K562 (cell line): ENCODE measurements around the gene REEP2. TPM values are rescaled to one million over a fixed set of nuclear protein-coding genes. Genes with fewer than 3 reads are reported as not detected.
A peak's percentile ranks its signal among the peaks of the same experiment; 100 is the strongest.

Source experiments
- BCLAF1 ChIP-seq, 2 experiments: fragments of 450-650 bp in 1 of 2; IDR thresholded peaks; 2 replicates each; pipeline ENCODE4 v1.6.1; 2011 to 2017; ENCODE audit warnings: low read depth in 2 of 2, antibody characterized with exemption in 1 of 2, borderline replicate concordance in 1 of 2, low read length in 1 of 2, mild to moderate bottlenecking in 1 of 2, mixed read lengths in 1 of 2; ENCODE audit not compliant: control insufficient read depth in 1 of 2
- FOXO4 ChIP-seq: fragments of 450-650 bp; formaldehyde crosslinking; IDR thresholded peaks from 2 replicates; pipeline ENCODE4 v1.4.0; 2020; ENCODE audit warnings: mild to moderate bottlenecking, moderate library complexity
- HNRNPL ChIP-seq: fragments of 200-400 bp; formaldehyde crosslinking; IDR thresholded peaks from 2 replicates; pipeline ENCODE4 v1.6.1; 2017; ENCODE audit warnings: low read depth, mild to moderate bottlenecking, low read length
- RBM17 ChIP-seq: fragments of 200-400 bp; formaldehyde crosslinking; IDR thresholded peaks from 2 replicates; pipeline ENCODE4 v1.6.1; 2017; ENCODE audit warnings: low read depth, mild to moderate bottlenecking, low read length, borderline replicate concordance
- RREB1 ChIP-seq: fragments of 250-450 bp; sonication (Bioruptor Pico); IDR thresholded peaks from 2 replicates; pipeline ENCODE4 v1.4.0; 2020
- SREBF1 ChIP-seq: fragments of 150-350 bp; IDR thresholded peaks from 2 replicates; pipeline ENCODE4 v1.6.1; 2014; ENCODE audit warnings: antibody characterized with exemption, low read depth, low read length, borderline replicate concordance
- TAF1 ChIP-seq: IDR thresholded peaks from 2 replicates; pipeline ENCODE4 v1.6.1; 2011; ENCODE audit warnings: mild to moderate bottlenecking, low read length, moderate library complexity; ENCODE audit not compliant: insufficient read depth, control insufficient read depth, severe bottlenecking; ENCODE audit errors: extremely low read depth
- TCF15 ChIP-seq: fragments of 250-450 bp; sonication (Bioruptor Pico); IDR thresholded peaks from 2 replicates; pipeline ENCODE4 v1.8.0; 2022; ENCODE audit warnings: moderate library complexity, mild to moderate bottlenecking, inconsistent platforms
- VEZF1 ChIP-seq: fragments of 200-800 bp; sonication (Bioruptor generic); IDR thresholded peaks from 2 replicates; pipeline ENCODE4 v1.6.1; 2017; ENCODE audit warnings: missing genetic modification characterization, missing compliant biosample characterization
- ZNF217 ChIP-seq: sonication (generic); formaldehyde crosslinking; IDR thresholded peaks from 2 replicates; pipeline ENCODE4 v1.8.0; 2022; ENCODE audit warnings: mild to moderate bottlenecking, missing genetic modification reagents
- ZNF445 ChIP-seq: fragments of 250-450 bp; sonication (Bioruptor Pico); IDR thresholded peaks from 2 replicates; pipeline ENCODE4 v1.4.0; 2020; ENCODE audit warnings: low read depth, mild to moderate bottlenecking, moderate library complexity
- ZNF696 ChIP-seq: fragments of 250-450 bp; sonication (Bioruptor Pico); conservative IDR thresholded peaks from 2 replicates; pipeline ENCODE4 v1.4.0; 2020; ENCODE audit warnings: mild to moderate bottlenecking, moderate library complexity
- ZNF830 ChIP-seq: fragments of 250-450 bp; sonication (Bioruptor Pico); IDR thresholded peaks from 2 replicates; pipeline ENCODE4 v1.5.0; 2021; ENCODE audit warnings: mild to moderate bottlenecking
- polyA plus RNA-seq, 8 experiments: library from polyadenylated mRNA; depleted of rRNA in 4 of 8; stranded (reverse) in 5 of 8; unstranded in 3 of 8; fragments of >200 nt; fragmentation: Nextera tagmentation in 2 of 8; fragmentation: Illumina TruSeq in 1 of 8; extraction: Ambion mirVana in 2 of 8; extraction: Trizol in 1 of 8; gene quantifications; 2 replicates each; pipeline versions ENCODE4 v1.2.1 to v1.2.3, GENCODE V29; 2011 to 2014; ENCODE audit warnings: inconsistent platforms in 1 of 8, missing spikeins in 1 of 8
- total RNA-seq, 7 experiments: library from RNA; depleted of rRNA in 6 of 7; stranded (reverse); fragments of >200 nt in 6 of 7; fragmentation: Illumina TruSeq in 2 of 7; extraction: Trizol in 2 of 7; gene quantifications; 2 replicates each; pipeline versions ENCODE4 v1.2.1 to v1.2.3, GENCODE V29; 2011 to 2021; ENCODE audit warnings: low replicate concordance in 1 of 7

REEP2 gene
- total and polyA plus RNA-seq, 9 of the 15 experiments (the other 6 are each of a cell fraction or from before 2014, with no cell fraction given), result 0.03 to 1.1 (median 0.12) TPM; not detected in 1

- peak in 1 of 2 experiments; percentile 98; a peak in 2 of 4 replicates for TF ChIP-seq BCLAF1 (IDR thresholded peaks at IDR 0.05; ENCODE audit: borderline replicate concordance in 1 of 2, control insufficient read depth in 1 of 2, low read depth in 2 of 2, low read length in 1 of 2)
- no peak for TF ChIP-seq ZNF696 (CRISPR knock-in tag)
- TF ChIP-seq RREB1, result no peak; the same call in 1 of the 2 replicates
- TF ChIP-seq ZNF445, result no peak
- TF ChIP-seq HNRNPL, result peak; percentile 100
- TF ChIP-seq VEZF1 (CRISPR knock-in tag), result peak; percentile 78
- no peak for TF ChIP-seq FOXO4 (CRISPR knock-in tag)
- TF ChIP-seq ZNF830 (CRISPR knock-in tag), result no peak
- TF ChIP-seq SREBF1, result no peak
- no peak for TF ChIP-seq ZNF217 (CRISPR knock-in tag)
- no peak for TF ChIP-seq RBM17
- no peak for TF ChIP-seq TCF15 (CRISPR knock-in tag)
- peak; percentile 68 for TF ChIP-seq TAF1
These were observed 26.6 kb downstream of the REEP2 start, which contains the start of gene EGR1 (continued) for GRCh38 chr5:138465261-138466124.
